NCI-H128 (cell line): ENCODE data around the gene GPATCH8.

Experiments
- DNase-seq: peaks from one replicate; lab custom pipeline; 2025; ENCODE audit not compliant: unreplicated experiment; lab: John Stamatoyannopoulos, UW

Gene GPATCH8

GRCh38 chr17:44359006-44359405 lies 144.2 kb downstream of the GPATCH8 start:
- no peak for DNase-seq

DNA sequence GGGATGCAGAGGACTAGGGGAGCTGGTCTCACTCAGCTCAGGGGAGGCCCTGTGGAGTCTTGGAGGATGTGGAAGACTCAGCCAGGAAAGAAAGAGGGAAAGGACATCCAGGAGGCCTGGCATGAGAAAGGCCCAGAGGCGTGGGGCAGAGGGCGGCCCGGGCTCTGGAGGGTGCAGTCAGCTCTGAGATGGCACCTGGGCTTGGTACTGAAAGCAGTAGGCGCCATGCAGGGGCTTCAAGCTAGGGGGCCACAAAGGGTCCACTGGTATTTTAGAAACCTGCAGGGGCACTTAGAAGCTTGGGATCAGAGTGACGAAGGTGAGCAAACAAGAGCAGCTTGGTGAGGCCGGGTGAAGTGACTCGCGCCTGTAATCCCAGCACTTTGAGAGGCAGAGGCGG lies 145.1 kb downstream of the GPATCH8 start:
- DNase-seq, result no peak

DNA sequence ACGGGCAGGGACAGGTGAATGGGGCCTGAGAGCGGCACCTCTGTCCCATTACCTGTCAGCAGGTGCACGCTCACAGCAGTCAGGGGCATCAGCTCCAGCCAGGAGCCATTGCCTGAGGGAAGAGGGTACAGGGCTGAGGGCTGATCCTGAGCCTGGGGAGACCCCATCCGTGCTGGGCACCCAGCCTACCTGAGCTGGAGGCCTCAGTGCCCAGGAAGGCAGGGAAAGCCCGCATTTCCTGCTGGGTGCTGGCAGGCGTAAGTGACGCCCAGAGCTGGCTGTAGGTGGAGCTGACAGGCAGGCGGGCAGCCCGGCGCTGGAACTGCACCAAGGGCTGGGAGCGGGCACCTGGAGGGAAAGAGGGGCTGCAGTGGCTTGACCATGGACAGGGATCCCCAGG lies 147.0 kb downstream of the GPATCH8 start:
- no peak for DNase-seq

DNA sequence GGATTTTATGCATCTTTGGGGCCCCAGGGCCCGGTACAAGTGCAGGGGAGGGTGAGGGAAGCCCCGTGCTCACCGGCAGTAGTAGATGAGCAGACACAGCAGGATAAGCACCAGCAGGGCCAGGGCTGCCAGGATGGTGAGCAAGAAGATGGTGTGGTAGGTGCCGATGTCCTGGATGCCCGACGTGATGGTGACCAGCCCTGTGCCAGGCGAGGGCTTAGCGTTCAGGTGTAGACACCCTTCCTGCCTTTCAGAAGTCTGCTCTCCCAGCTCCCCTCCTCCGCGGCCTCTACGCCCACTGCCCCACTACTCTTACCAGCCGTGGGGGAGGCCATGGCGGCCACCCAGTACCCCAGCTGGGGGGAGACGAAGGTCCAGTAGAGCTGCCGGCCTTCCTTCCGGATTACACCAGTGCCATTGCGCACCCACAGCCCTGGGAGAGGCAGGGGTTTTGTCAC lies 147.5 kb downstream of the GPATCH8 start:
- no peak for DNase-seq

GRCh38 chr17:44354582-44355561 lies 148.3 kb downstream of the GPATCH8 start:
- DNase-seq, result no peak

- DNase-seq, result no peak
Observed at GRCh38 chr17:44353672-44354331, 149.4 kb downstream of the GPATCH8 start.

DNA sequence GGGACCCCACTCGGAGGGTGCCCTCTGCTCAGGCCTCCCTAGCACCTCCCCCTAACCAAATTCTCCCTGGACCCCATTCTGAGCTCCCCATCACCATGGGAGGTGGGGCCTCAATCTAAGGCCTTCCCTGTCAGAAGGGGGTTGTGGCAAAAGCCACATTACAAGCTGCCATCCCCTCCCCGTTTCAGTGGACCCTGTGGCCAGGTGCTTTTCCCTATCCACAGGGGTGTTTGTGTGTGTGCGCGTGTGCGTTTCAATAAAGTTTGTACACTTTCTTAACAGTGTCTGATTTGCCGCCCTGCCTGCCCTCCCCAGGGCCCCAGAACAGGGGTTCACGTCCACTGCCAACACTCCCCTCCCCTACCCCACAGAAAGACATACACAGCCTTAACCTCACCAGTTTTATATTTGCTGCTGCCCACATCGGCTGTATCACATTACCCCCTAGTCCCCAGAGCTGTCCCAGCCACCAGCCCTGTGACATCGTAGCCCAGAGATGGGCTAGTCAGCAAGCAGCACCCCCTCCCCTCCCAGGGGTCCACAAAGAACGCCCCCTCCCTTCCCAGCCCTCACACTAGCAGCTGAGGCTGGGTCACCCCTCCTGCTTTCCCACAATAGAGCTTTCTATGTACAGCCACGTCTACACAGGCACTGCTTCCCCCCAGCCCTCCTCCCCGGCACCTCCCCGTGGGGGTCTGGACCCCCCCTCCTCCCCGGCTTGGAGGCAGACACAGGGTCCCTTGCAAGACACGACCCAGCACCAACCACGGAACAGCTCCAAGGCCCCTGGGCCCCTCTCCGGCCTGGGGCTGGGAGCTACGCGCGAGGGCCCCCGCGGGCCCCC lies 150.2 kb downstream of the GPATCH8 start:
- no peak for DNase-seq

- no peak for DNase-seq
Observed at GRCh38 chr17:44351961-44352827, 151.0 kb downstream of the GPATCH8 start.

DNA sequence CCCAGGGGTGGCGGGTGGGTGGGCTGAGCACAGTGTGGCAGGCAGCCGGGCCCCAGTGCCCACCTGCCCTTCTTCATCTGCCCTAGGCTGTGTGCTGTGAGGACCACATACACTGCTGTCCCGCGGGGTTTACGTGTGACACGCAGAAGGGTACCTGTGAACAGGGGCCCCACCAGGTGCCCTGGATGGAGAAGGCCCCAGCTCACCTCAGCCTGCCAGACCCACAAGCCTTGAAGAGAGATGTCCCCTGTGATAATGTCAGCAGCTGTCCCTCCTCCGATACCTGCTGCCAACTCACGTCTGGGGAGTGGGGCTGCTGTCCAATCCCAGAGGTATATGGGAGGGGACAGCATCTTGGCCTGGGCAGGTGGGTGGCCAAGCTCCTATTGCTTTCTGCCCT lies 151.7 kb downstream of the GPATCH8 start:
- DNase-seq, result no peak

DNA sequence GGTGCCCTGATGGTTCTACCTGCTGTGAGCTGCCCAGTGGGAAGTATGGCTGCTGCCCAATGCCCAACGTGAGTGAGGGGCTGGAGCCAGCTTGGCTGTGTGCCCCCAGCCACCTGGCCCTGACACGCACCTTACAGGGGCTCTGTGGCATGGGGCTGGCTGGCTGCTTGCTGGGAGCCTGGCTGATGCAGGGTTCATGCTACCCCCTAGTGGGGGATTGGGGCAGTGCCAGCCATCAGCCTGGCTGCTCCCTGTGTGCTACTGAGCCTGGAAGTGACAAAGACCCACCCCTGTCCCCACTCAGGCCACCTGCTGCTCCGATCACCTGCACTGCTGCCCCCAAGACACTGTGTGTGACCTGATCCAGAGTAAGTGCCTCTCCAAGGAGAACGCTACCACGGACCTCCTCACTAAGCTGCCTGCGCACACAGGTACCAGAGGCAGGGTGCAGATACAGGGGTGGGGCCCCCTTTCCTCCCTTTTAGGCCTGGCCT lies 152.4 kb downstream of the GPATCH8 start:
- no peak for DNase-seq

- no peak for DNase-seq
Observed at GRCh38 chr17:44349553-44350070, 153.6 kb downstream of the GPATCH8 start.

- no peak for DNase-seq
Observed at GRCh38 chr17:44348988-44349364, 154.2 kb downstream of the GPATCH8 start.

GRCh38 chr17:44348234-44348987 lies 154.8 kb downstream of the GPATCH8 start:
- no peak for DNase-seq
